ENCODE measurements around the gene SHB.

DNA sequence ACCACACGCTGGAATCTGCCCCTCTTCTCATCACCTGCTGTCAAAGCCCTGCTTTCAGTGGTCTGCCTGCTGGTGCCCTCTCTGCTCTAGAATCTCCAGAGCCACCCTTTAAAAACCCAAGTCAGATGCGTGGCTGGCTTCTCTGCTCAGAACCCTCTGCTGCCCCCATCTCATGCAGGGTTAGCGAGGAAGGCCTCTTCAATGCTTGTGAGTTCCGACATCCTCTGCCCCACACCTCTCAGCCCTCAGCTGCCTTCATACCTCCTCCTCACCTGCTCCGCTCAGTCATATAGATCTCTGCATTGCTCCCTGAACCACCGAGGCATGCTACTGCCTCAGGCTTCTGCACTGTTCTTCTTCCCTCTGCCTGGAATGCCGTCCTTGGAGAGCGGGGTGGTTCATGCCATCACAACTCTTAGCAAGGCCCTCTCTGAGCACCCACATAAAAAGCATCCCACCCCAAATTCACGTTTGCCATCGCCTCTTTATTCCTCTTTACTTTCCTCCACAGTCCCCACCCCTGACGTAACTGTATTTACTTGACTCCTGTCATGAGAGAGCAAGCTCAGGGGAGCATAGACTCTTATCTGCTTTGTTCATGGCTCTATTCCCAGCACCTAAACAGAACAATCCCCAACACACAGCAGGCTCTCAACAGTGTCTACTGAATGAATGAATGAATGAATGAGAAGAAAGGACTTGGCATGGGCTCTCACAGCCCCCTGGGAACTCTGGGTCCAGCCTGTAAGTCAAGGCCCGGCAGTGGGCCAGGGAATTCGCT, 10.4 kb downstream of the SHB start:
- no peak for TF ChIP-seq CTCF (IDR thresholded peaks at IDR 0.05)
- no peak for TF ChIP-seq ZFX (IDR thresholded peaks at IDR 0.05; ENCODE audit: borderline replicate concordance)

All from 22Rv1 (cell line).